Measurements from ENCODE around the gene NCS1.

The NCS1 gene

DNA sequence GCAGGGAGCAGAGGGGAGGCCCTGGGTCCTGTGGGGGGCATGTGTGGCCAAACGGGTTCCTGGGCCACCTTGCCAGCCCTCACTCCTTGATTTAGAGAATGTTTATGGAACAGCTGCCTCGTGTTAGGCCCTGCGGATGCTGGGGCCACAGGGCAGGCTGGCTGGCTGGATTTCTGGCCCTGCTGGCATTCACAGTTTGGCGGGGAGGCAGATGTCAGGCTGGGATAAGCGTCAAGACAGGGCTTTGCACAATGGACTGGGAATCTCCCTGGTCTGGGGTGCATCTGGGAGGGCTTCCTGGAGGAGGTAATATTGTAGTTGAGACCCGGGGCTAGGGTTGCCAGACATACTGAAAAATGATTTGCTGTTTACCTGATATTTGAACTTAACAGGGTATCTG lies 13.8 kb downstream of the NCS1 start:
- no peaks in the 10 kb centered on the region for H3K36me3 ChIP-seq
- peaks cover 0 to 99% (median 80%) of the 10 kb centered on the region in 4 donors for H3K4me1 ChIP-seq
- peak overlapping the region; percentile 55 to 63 for H3K4me3 ChIP-seq

GRCh38 chr9:130186839-130187522 lies 14.8 kb downstream of the NCS1 start:
- Histone ChIP-seq H3K4me1 (peaks cover 0 to 100% (median 85%) of the 10 kb centered on the region in 4 donors), H3K27me3 (no peaks in the 10 kb centered on the region), H3K4me3 (peak overlapping the region; percentile 55 to 63), H3K36me3 (no peaks in the 10 kb centered on the region), H3K27ac (peak overlapping the region; percentile 93 to 95), H3K9me3 (no peaks in the 10 kb centered on the region)
- intact Hi-C loops (cut with DNase I; ENCODE audit: low total_unique reads), result no loop called here
- TF ChIP-seq CTCF (IDR thresholded peaks at IDR 0.05), result no peak
- DNase-seq, result peak; percentile 75 to 94

More for the DNA sequence above, 13.8 kb downstream of the NCS1 start:
- TF ChIP-seq CTCF (IDR thresholded peaks at IDR 0.05), result no peak
- Histone ChIP-seq H3K27me3 (no peaks in the 10 kb centered on the region), H3K9me3 (no peaks in the 10 kb centered on the region), H3K27ac (peak overlapping the region; percentile 93 to 95)
- peak in 1 of 2 donors; percentile 85 for DNase-seq
- intact Hi-C loops (cut with DNase I; ENCODE audit: low total_unique reads), result no loop called here

DNA sequence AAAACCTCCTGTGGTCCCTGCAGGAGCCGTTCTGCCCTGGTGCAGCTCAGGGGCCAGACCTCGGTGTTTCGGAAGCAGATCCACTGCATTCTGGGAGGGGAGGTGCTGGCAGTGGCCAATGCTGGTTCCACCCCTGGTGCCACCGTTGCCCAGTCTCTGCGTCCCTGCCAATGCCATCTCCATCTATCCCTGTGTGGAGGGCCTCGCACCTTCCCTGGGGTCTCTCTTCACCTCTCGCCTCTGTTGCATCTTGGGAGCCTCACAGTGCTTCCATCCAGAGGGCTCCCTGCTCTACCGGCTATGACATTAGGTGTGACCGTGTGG lies 15.3 kb downstream of the NCS1 start:
- H3K27me3 ChIP-seq, result no peaks in the 10 kb centered on the region
- intact Hi-C loops (cut with DNase I; ENCODE audit: low total_unique reads), result no loop called here
- TF ChIP-seq CTCF (IDR thresholded peaks at IDR 0.05), result no peak
- no peaks in the 10 kb centered on the region for H3K36me3 ChIP-seq
- H3K27ac ChIP-seq, result peak overlapping the region; percentile 93 to 95
- peaks cover 0 to 100% (median 84%) of the 10 kb centered on the region in 4 donors for H3K4me1 ChIP-seq
- peak overlapping the region; percentile 55 to 63 for H3K4me3 ChIP-seq
- no peak for DNase-seq
- no peaks in the 10 kb centered on the region for H3K9me3 ChIP-seq

DNA sequence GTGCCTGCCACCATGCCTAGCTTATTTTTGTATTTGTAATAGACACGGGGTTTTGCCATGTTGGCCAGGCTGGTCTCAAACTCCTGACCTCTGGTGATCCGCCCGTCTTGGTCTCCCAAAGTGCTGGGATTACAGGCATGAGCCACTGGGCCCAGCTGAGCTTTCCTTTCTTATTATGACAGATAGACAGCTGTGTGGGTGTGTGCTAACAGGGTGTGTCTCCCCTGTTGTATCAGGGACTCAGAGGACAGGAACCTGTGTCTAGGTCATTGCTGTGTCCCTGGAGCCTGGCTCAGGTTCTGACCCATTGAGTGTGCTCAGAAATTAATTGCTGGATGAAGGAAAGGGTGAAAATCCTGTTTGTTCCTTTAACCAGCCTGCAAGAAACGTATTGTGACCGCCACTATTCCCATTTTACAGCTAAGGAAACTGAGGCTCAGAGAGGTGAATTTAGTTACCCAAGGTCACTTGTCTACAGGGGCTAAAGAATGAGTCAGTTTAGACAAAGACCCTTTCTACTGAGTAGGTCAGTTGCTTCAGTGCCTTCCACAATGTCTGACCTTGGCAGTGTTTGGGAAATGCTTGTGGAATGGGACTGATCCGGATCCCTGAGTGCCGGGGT lies 16.8 kb downstream of the NCS1 start:
- peak overlapping the region; percentile 93 to 95 for H3K27ac ChIP-seq
- no peaks in the 10 kb centered on the region for H3K36me3 ChIP-seq
- intact Hi-C loops (cut with DNase I; ENCODE audit: low total_unique reads), result no loop called here
- H3K9me3 ChIP-seq, result no peaks in the 10 kb centered on the region
- peaks cover 0 to 100% (median 86%) of the 10 kb centered on the region in 4 donors for H3K4me1 ChIP-seq
- no peak for TF ChIP-seq CTCF (IDR thresholded peaks at IDR 0.05)
- no peak overlapping the region for H3K4me3 ChIP-seq
- DNase-seq, result no peak
- H3K27me3 ChIP-seq, result no peaks in the 10 kb centered on the region

DNA sequence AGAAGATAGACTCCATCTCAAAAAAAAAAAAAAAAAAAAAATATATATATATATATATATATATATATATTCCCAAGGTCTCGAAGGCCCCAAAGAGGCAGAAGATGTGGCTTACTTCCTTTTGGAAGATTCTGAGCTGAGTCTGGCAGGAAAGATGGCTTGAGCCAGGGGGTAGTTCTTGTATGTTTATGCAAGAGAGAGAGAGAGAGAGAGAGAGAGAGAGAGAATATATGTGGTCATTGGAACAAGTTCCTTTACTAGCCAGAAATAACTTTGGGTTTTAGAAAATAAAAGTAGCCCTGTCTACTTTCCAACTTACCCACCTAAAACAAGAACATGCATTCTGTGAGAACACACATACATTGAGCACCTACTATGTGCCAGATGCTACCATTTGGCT lies 17.6 kb downstream of the NCS1 start:
- Histone ChIP-seq H3K27ac (peak overlapping the region; percentile 93 to 95), H3K27me3 (no peaks in the 10 kb centered on the region), H3K9me3 (no peaks in the 10 kb centered on the region), H3K4me3 (no peak overlapping the region), H3K36me3 (no peaks in the 10 kb centered on the region), H3K4me1 (peaks cover 0 to 100% (median 87%) of the 10 kb centered on the region in 4 donors)
- intact Hi-C loops (cut with DNase I; ENCODE audit: low total_unique reads), result no loop called here
- no peak for DNase-seq
- peak in 1 of 2 experiments; percentile 19 for TF ChIP-seq CTCF (IDR thresholded peaks at IDR 0.05)

Data from tibial artery (tissue), 4 donors.